ENCODE results near the gene UACA.

UACA gene

DNA sequence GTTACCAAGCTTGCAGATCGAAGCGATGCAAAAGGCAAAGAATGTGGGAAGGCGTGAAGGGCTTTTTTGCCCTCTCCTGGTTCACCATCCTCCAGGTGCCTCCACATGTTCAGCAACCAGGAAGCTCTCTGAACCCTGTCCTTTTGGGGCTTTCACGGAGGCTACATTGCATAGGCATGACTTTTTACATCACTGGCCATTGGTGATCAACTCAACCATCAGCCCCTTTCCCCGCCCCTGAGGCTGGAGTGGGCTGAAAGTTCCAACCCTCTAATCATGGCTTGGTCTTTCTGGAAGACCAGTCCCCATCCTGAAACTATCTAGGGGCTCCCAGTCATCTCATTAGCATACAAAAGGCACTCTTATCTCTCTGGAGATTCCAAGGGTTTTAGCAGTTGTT is 52.6 kb downstream of the UACA start:
- TF ChIP-seq CTCF (IDR thresholded peaks at IDR 0.05; ENCODE audit: insufficient read depth, low read depth, low read length, missing control alignments): no peak
- DNase-seq (ENCODE audit: low read depth): no peak
- no peak overlapping the region for H3K4me3 ChIP-seq (ENCODE audit: low read depth, low read length)

GRCh38 chr15:70708839-70709238 is 54.5 kb downstream of the UACA start:
- no peak for DNase-seq (ENCODE audit: low read depth)
- TF ChIP-seq CTCF (IDR thresholded peaks at IDR 0.05; ENCODE audit: insufficient read depth, low read depth, low read length, missing control alignments): no peak
- H3K4me3 ChIP-seq (ENCODE audit: low read depth, low read length): no peak overlapping the region

GRCh38 chr15:70707686-70708300 is 55.6 kb downstream of the UACA start:
- no peak for DNase-seq (ENCODE audit: low read depth)
- no peak for TF ChIP-seq CTCF (IDR thresholded peaks at IDR 0.05; ENCODE audit: insufficient read depth, low read depth, low read length, missing control alignments)
- no peak overlapping the region for H3K4me3 ChIP-seq (ENCODE audit: low read depth, low read length)

GRCh38 chr15:70704731-70705130 is 58.6 kb downstream of the UACA start:
- TF ChIP-seq CTCF (IDR thresholded peaks at IDR 0.05; ENCODE audit: insufficient read depth, low read depth, low read length, missing control alignments): no peak
- DNase-seq (ENCODE audit: low read depth): no peak
- H3K4me3 ChIP-seq (ENCODE audit: low read depth, low read length): no peak overlapping the region

DNA sequence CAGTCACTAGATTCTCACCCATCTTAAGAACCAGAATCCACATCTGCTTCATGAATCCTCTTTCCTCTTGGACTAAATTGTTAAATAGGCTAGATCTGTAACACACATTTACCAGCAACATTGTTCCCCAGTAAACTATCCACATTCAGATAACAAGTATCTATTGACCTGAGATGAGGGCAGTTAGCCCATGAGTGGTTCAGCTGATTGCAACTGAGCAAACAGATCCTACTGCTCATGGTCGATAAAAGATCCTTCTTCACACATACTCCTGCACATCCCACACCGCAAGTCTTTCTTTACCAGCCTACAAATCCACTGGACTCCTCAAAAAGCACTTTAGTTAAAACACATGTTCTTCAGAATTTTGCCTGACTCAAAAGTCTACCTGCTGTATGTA is 59.2 kb downstream of the UACA start:
- no peak overlapping the region for H3K4me3 ChIP-seq (ENCODE audit: low read depth, low read length)
- DNase-seq (ENCODE audit: low read depth): no peak

DNA sequence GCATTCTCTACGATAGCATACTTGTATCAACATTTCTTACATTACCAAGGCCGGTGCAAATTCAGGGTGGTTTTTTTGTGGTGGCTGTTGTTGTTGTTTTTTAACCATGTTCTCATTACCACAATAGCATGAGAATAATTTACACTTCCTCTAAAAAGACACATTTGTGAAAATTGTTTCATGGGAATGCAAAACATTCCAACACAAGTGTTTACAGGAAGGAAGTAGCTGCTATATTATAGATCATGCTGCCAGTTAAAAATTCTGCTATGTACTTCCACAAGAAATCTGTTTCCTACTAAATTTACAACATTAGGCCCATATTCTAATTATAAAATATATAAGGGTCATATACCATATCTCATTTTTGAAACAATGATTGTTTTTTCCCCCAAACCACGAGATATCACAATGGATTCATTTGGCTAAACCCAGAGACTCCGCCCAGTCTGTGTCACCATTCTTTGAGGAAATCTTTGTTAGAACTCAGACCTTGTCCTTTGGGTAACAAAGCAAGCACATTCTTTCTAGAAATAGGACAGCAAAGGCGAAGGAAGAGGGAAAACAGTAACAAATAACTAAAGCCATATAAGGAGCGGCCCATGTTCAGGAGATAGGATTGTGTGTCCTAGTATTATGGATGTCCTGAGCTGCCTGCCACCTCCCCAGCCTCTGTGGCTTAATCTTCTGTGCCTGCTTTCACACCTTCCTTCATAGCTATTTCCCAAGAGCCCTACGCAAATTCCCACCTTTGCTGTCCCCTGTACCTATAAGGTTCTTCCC is 60.1 kb downstream of the UACA start:
- H3K4me3 ChIP-seq (ENCODE audit: low read depth, low read length): no peak overlapping the region
- no peak for TF ChIP-seq CTCF (IDR thresholded peaks at IDR 0.05; ENCODE audit: insufficient read depth, low read depth, low read length, missing control alignments)
- DNase-seq (ENCODE audit: low read depth): no peak

More for the DNA sequence above, 59.2 kb downstream of the UACA start:
- no peak for TF ChIP-seq CTCF (IDR thresholded peaks at IDR 0.05; ENCODE audit: insufficient read depth, low read depth, low read length, missing control alignments)

All from GM12865 (cell line).